NB4 (cell line): ENCODE data around the gene MAD1L1.

Source experiments
- POLR2A ChIP-seq: IDR thresholded peaks from 2 replicates; pipeline ENCODE4 v1.6.1; 2011; ENCODE audit warnings: mild to moderate bottlenecking; ENCODE audit not compliant: insufficient read length; ENCODE audit errors: extremely low read depth
- TF ChIP-seq, protein P1 (sequence below): IDR thresholded peaks from one replicate; pipeline ENCODE4 v1.5.1; 2012; ENCODE audit warnings: low read depth, low read length
- TF ChIP-seq, protein P2 (sequence below): IDR thresholded peaks from 2 replicates; pipeline ENCODE4 v1.6.1; 2011; ENCODE audit warnings: low read depth, low read length

GRCh38 chr7:2017914-2018568, 214.7 kb downstream of the MAD1L1 start:
- TF ChIP-seq, protein P1, sequence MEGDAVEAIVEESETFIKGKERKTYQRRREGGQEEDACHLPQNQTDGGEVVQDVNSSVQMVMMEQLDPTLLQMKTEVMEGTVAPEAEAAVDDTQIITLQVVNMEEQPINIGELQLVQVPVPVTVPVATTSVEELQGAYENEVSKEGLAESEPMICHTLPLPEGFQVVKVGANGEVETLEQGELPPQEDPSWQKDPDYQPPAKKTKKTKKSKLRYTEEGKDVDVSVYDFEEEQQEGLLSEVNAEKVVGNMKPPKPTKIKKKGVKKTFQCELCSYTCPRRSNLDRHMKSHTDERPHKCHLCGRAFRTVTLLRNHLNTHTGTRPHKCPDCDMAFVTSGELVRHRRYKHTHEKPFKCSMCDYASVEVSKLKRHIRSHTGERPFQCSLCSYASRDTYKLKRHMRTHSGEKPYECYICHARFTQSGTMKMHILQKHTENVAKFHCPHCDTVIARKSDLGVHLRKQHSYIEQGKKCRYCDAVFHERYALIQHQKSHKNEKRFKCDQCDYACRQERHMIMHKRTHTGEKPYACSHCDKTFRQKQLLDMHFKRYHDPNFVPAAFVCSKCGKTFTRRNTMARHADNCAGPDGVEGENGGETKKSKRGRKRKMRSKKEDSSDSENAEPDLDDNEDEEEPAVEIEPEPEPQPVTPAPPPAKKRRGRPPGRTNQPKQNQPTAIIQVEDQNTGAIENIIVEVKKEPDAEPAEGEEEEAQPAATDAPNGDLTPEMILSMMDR: no peak
- TF ChIP-seq POLR2A: no peak
- TF ChIP-seq, protein P2, sequence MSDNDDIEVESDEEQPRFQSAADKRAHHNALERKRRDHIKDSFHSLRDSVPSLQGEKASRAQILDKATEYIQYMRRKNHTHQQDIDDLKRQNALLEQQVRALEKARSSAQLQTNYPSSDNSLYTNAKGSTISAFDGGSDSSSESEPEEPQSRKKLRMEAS: no peak
